Astrocyte of the spinal cord (primary cell): Measurements from ENCODE around the gene LIN7C.
A peak's percentile ranks its signal among the peaks of the same experiment; 100 is the strongest.

ENCODE experiments used
- DNase-seq: peaks from one replicate; pipeline ENCODE4 v3.0.0; 2011; ENCODE audit warnings: low read depth, low spot score
- H3K4me3 ChIP-seq: 2 replicates; pipeline ENCODE4 v1.5.1; 2011; ENCODE audit warnings: low read depth, mild to moderate bottlenecking, low read length, moderate library complexity
- CTCF ChIP-seq: IDR thresholded peaks from 2 replicates; pipeline ENCODE4 v1.5.1; 2012; ENCODE audit warnings: low read depth, mild to moderate bottlenecking, low read length, inconsistent platforms
- in situ Hi-C: cut with HindIII; loops from 2 replicates; pipeline ENCODE4 v1.10.0; 2017; ENCODE audit warnings: low sequenced_read_pairs

Gene LIN7C

GRCh38 chr11:27487706-27488105 is 18.9 kb downstream of the LIN7C start:
- in situ Hi-C loops: loop anchor here (25.0 kb wide), 1 partner anchor 300 kb away; no protein-coding TSS in a partner anchor
- TF ChIP-seq CTCF: no peak
- H3K4me3 ChIP-seq: no peak overlapping the region
- DNase-seq: no peak

GRCh38 chr11:27485930-27486773 is 20.4 kb downstream of the LIN7C start:
- TF ChIP-seq CTCF: peak; percentile 83
- in situ Hi-C loops: loop anchor here (25.0 kb wide), 1 partner anchor 299 kb away; no protein-coding TSS in a partner anchor
- DNase-seq: peak; percentile 75
- H3K4me3 ChIP-seq: no peak overlapping the region

GRCh38 chr11:27482793-27483192 is 23.8 kb downstream of the LIN7C start:
- in situ Hi-C loops: loop anchor here (25.0 kb wide), 1 partner anchor 295 kb away; no protein-coding TSS in a partner anchor

GRCh38 chr11:27481992-27482391 is 24.6 kb downstream of the LIN7C start:
- H3K4me3 ChIP-seq: no peak overlapping the region
- DNase-seq: no peak
- in situ Hi-C loops: loop anchor here (25.0 kb wide), 1 partner anchor 295 kb away; no protein-coding TSS in a partner anchor
- no peak for TF ChIP-seq CTCF

More at GRCh38 chr11:27482793-27483192, 23.8 kb downstream of the LIN7C start:
- TF ChIP-seq CTCF: no peak
- no peak for DNase-seq
- H3K4me3 ChIP-seq: no peak overlapping the region

- no peak for DNase-seq
- no peak overlapping the region for H3K4me3 ChIP-seq
- no peak for TF ChIP-seq CTCF
- in situ Hi-C loops: loop anchor here (25.0 kb wide), 1 partner anchor 291 kb away; no protein-coding TSS in a partner anchor
Measured at GRCh38 chr11:27477831-27478230, 28.7 kb downstream of the LIN7C start.

- DNase-seq: no peak
- in situ Hi-C loops: loop anchor here (25.0 kb wide), 1 partner anchor 290 kb away; no protein-coding TSS in a partner anchor
- no peak for TF ChIP-seq CTCF
- no peak overlapping the region for H3K4me3 ChIP-seq
Measured at GRCh38 chr11:27477243-27477642, 29.3 kb downstream of the LIN7C start.
